ENCODE results near the gene TOMM70.

Gene TOMM70

GRCh38 chr3:100413613-100414012, 12.7 kb upstream of the TOMM70 start:
- no peak overlapping the region for H3K9ac ChIP-seq (ENCODE audit: low read length)
- H3K9me3 ChIP-seq (ENCODE audit: low read length) = peaks cover 5% of the 10 kb centered on the region; the same call in 1 of the 2 replicates
- no peak overlapping the region for H2AFZ ChIP-seq (ENCODE audit: low read length)
- TF ChIP-seq EZH2 (IDR thresholded peaks at IDR 0.05; ENCODE audit: borderline replicate concordance, low read length) (no peak), CTCF (IDR thresholded peaks at IDR 0.05; ENCODE audit: low read length) (no peak)
- H3K79me2 ChIP-seq (ENCODE audit: insufficient read depth, low read length) = no peaks in the 10 kb centered on the region
- H3K27ac ChIP-seq (ENCODE audit: low read depth, low read length, poor library complexity, severe bottlenecking) = no peak overlapping the region
- H3K36me3 ChIP-seq (ENCODE audit: insufficient read depth, low read length) = peaks cover 21% of the 10 kb centered on the region
- no peaks in the 10 kb centered on the region for H3K4me1 ChIP-seq (ENCODE audit: insufficient read depth, low read length, severe bottlenecking)
- no peaks in the 10 kb centered on the region for H3K27me3 ChIP-seq (ENCODE audit: insufficient read depth, low read length)
- no peak overlapping the region for H3K4me2 ChIP-seq (ENCODE audit: low read length)
- H3K9me2 ChIP-seq (ENCODE audit: low read depth, low read length) = no peaks in the 10 kb centered on the region
- H4K20me1 ChIP-seq (ENCODE audit: insufficient read depth, low read length) = no peaks in the 10 kb centered on the region
- no peaks in the 10 kb centered on the region for H3F3A ChIP-seq (ENCODE audit: insufficient read depth, low read length)
- H3K4me3 ChIP-seq (ENCODE audit: low read depth, low read length, poor library complexity, severe bottlenecking) = no peak overlapping the region

GRCh38 chr3:100412912-100413590, 12.2 kb upstream of the TOMM70 start:
- peaks cover 27% of the 10 kb centered on the region for H3K36me3 ChIP-seq (ENCODE audit: insufficient read depth, low read length)
- H3K4me2 ChIP-seq (ENCODE audit: low read length) = no peak overlapping the region
- H3K9me3 ChIP-seq (ENCODE audit: low read length) = peaks cover 11% of the 10 kb centered on the region; the same call in 1 of the 2 replicates
- no peaks in the 10 kb centered on the region for H3K9me2 ChIP-seq (ENCODE audit: low read depth, low read length)
- no peaks in the 10 kb centered on the region for H3K4me1 ChIP-seq (ENCODE audit: insufficient read depth, low read length, severe bottlenecking)
- no peaks in the 10 kb centered on the region for H3K27me3 ChIP-seq (ENCODE audit: insufficient read depth, low read length)
- H3K27ac ChIP-seq (ENCODE audit: low read depth, low read length, poor library complexity, severe bottlenecking) = no peak overlapping the region
- TF ChIP-seq CTCF (IDR thresholded peaks at IDR 0.05; ENCODE audit: low read length) (no peak), EZH2 (IDR thresholded peaks at IDR 0.05; ENCODE audit: borderline replicate concordance, low read length) (no peak)
- no peaks in the 10 kb centered on the region for H4K20me1 ChIP-seq (ENCODE audit: insufficient read depth, low read length)
- H2AFZ ChIP-seq (ENCODE audit: low read length) = no peak overlapping the region
- H3F3A ChIP-seq (ENCODE audit: insufficient read depth, low read length) = no peaks in the 10 kb centered on the region
- H3K9ac ChIP-seq (ENCODE audit: low read length) = no peak overlapping the region
- H3K79me2 ChIP-seq (ENCODE audit: insufficient read depth, low read length) = no peaks in the 10 kb centered on the region
- H3K4me3 ChIP-seq (ENCODE audit: low read depth, low read length, poor library complexity, severe bottlenecking) = no peak overlapping the region

- H3K4me3 ChIP-seq (ENCODE audit: low read depth, low read length, poor library complexity, severe bottlenecking) = no peak overlapping the region
- no peak overlapping the region for H3K9ac ChIP-seq (ENCODE audit: low read length)
- peaks cover 22% of the 10 kb centered on the region for H3K9me3 ChIP-seq (ENCODE audit: low read length)
- no peaks in the 10 kb centered on the region for H4K20me1 ChIP-seq (ENCODE audit: insufficient read depth, low read length)
- H3F3A ChIP-seq (ENCODE audit: insufficient read depth, low read length) = no peaks in the 10 kb centered on the region
- H3K79me2 ChIP-seq (ENCODE audit: insufficient read depth, low read length) = no peaks in the 10 kb centered on the region
- H3K4me2 ChIP-seq (ENCODE audit: low read length) = no peak overlapping the region
- H3K4me1 ChIP-seq (ENCODE audit: insufficient read depth, low read length, severe bottlenecking) = no peaks in the 10 kb centered on the region
- no peaks in the 10 kb centered on the region for H3K9me2 ChIP-seq (ENCODE audit: low read depth, low read length)
- H2AFZ ChIP-seq (ENCODE audit: low read length) = no peak overlapping the region
- TF ChIP-seq CTCF (IDR thresholded peaks at IDR 0.05; ENCODE audit: low read length) = no peak
- TF ChIP-seq EZH2 (IDR thresholded peaks at IDR 0.05; ENCODE audit: borderline replicate concordance, low read length) = no peak
- no peak overlapping the region for H3K27ac ChIP-seq (ENCODE audit: low read depth, low read length, poor library complexity, severe bottlenecking)
- H3K27me3 ChIP-seq (ENCODE audit: insufficient read depth, low read length) = no peaks in the 10 kb centered on the region
- H3K36me3 ChIP-seq (ENCODE audit: insufficient read depth, low read length) = peaks cover 34% of the 10 kb centered on the region
Observed at GRCh38 chr3:100411091-100411982, 10.4 kb upstream of the TOMM70 start.
